EL (cell line): ENCODE results near the gene RGS6.
A peak's percentile ranks its signal among the peaks of the same experiment; 100 is the strongest.

ENCODE experiments used
- DNase-seq: peaks from one replicate; pipeline ENCODE4 v3.0.0-alpha.2; 2016

Gene RGS6

DNA sequence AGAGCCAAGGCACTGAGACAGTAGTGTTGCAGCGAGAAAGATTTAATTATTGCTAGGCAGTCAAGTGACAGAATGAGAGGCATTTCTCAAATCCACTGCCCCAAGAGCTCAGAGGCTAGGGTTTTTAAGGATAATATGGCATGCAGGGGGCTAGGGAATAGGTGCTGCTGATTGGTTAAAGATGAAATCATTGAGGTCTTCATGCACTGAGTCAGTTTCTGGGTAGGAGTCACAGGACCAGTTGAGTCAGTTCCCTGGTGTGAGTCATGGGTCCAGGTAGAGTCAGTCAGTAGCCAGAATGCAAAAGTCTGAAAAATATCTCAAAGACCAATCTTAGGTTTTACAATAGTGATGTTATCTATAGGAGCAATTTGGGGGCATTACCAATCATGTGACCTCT is 323.8 kb downstream of the RGS6 start:
- peak; percentile 16 for DNase-seq

DNA sequence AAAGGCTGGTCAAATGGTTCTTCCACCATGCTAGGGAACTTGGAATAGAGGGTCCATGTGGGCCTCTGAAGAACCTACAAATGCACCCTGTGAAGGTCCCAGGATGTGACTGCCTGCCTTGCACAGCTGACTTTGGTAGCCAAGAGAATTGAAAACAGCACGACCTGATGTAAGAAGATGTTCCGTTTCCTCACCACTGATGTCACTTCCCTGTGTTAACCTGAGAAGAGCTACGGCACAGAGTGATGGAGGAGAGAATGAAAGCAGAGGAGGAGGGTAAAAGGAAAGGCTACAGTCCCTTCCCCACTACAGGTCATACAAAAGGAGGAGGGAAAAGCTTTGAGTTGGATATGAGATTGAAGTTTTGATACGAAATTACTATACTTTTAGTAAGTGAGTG is 328.8 kb downstream of the RGS6 start:
- no peak for DNase-seq

DNA sequence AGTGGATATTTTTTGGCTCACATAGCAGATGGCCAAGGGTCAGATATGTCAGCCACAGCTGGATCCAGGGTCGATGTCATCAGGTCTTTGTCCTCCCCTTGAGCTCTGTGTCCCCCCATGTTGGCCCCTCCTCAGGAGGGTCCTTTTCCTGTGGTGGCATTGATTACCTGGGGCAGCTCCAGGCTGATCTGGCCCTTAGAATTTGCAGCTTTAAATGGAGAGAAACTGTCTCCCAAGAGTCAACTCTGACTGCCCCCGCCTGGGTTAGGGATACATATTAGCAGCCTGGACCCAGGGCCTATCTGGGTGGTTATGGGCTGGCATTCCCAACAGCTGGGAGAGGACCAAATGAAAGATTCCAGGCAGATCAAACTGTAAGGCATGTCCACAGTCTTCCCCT is 330.5 kb downstream of the RGS6 start:
- DNase-seq: no peak

DNA sequence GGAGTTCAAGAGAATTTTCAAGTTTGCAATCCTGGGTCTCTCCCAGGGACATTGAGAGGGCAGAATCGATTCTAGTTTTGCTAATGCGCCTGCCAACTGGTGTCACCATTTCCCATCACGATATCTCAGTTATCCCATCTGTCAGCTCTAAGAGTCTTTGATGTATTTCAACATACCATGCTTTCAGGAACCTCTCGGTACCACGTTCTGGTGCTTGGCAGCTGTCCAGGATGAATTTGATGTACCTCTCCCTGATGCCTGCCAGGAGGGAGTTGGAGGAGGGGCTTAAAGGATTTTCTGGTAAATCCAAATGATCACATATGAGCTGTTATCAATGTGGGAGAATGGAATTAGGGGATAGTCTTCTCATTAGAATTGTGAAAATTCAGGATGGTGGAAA is 332.5 kb downstream of the RGS6 start:
- no peak for DNase-seq

DNA sequence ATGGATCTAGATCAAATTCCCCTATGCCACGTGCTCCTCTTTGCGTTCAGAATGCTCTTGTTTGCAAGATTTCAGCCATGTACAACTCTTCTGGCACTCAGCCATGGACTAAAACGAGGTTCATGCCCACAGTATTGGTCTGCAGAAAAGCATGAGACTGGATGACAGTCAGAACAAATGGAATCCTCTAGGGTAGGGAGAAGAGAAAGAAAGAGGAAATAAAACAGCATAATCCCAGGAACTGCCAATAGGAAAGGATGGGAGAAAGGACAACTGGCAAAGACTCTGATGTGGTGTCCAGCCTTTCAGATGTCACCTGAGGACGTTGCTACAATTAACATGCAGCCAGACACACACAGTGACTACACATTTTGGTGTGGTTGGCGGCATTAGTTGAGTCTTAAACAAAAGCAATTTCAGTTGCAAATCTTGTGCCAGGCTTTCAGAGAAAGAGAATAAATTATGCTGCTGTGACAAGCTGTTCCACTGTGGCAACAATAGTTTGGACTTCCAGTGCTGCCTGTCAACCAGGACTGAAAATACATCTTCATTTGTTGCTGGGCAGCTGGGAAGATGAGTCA is 338.0 kb downstream of the RGS6 start:
- DNase-seq: no peak

DNA sequence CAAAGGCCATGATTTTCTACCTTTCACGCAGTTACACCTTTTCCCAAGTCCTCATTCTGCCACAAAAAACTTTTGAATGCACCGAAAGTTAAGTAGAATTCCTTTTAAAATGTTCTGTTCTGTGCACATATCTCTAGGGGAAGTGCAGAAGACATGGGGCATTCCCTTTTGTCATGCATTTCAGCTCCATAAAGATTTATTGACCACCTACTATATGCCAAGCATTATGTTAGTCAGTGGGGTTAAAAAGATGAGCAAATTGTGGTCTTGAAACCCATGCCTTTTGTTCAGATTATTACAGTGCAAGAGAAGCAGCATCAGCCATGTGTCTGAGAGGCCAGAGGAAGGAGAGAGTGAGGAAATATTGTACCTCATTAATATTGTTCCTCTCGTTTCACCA is 338.5 kb downstream of the RGS6 start:
- no peak for DNase-seq

DNA sequence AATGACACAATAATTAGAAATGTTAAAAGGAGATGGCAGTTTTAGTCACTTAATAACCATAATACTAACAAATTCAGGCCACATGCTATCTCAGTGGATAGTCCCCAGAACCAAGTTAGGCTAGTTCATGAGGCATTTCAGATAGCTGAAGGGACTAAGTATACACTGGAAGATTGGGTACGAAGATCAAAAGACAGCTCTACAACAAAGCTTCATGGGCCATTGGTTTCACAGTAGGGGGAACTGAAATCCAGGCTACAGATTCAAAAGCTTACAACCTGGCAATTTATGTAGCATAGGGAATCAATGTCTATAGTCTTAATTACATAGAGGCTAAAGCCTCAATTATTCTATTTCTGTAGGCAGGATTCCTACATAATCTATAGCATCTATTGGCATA is 343.0 kb downstream of the RGS6 start:
- no peak for DNase-seq

DNA sequence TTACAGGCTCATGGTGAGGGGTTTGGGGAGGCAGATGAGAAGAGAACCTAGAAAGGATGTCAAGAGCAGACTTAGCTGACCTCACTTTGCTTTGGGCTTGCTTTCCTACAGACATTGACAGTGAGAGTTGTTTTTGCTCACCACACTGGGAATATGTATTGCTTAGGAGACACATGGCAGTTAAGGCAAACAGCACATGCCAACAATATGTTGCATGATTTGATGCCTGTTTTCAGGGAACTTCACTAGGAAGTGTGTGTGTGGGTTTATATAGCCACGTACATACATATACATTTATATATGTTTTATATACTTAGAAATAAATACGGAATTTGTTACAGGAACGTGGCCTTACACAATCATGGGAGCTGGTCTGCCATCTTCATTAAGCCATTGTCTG is 346.1 kb downstream of the RGS6 start:
- DNase-seq: no peak

DNA sequence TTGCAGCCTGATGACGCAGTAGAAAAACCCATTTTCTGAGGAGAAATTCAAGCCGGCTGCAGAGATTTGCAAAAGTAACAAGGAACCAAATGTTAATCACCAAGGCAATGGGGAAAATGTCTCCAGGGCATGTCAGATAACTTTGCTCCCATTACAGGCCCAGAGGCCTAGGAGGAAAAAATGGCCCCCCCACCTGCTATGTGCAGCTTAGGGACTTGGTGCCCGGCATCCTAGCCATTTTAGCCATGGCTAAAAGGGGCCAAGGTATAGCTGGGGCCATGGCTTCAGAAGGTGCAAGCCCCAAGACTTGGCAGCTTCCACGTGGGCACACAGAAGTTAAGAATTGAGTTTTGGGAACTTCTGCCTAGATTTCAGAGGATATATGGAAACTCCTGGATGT is 351.9 kb downstream of the RGS6 start:
- DNase-seq: no peak

DNA sequence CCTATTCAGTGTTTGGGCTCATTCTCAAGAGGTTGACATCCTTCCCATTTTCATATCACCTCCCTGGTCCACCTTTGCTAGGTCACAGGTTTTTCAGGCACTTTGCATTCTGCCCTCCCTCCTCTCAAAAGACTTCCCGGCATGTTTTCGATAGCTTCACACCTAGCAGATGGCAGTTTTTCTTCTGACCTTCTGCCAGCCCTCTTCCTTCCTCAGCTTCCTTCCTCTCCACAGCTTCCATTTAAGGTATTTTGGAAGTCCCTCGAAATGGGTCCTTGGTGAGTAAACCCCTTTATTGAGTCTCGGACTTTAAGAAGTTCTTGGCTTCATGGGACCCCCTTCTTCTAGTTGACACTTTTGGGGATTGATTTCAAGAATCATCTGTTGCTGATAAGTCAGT is 358.0 kb downstream of the RGS6 start:
- no peak for DNase-seq

DNA sequence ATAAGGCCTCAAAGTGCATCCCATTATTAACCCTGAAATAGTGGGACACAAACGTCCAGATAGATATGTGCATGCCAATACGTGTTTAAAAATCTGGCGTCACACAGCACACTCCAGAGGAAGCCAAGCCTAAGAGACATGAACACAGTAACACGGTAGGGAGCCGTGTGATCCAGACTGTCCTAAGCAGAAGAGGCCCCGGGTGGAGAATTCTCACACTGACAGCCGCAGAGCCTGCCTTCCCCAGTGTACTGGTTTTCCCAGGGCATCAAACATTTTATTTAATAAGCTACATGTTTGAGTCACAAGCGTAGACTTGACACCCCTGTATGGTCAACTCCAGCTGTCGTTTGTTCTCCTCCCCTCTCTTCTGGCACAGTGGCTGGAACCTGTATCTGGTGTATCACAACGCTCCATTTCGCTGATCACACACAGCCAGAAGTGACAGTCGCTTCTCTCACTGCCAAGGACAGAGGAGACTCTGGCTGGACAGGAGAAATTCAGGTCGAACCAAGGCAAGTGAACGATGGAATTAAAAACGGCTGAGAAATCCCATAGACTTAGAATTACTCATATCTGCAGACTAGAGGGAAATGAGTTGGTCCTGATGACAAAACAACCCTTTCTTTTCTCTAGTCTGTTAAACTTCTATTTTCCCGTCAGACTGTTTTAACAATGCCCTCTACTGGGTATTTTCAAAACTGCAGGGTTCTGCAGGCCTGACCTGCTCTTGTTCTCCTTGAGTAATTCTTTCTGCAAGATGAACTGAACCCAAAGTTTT is 359.9 kb downstream of the RGS6 start:
- peak; percentile 63 for DNase-seq

DNA sequence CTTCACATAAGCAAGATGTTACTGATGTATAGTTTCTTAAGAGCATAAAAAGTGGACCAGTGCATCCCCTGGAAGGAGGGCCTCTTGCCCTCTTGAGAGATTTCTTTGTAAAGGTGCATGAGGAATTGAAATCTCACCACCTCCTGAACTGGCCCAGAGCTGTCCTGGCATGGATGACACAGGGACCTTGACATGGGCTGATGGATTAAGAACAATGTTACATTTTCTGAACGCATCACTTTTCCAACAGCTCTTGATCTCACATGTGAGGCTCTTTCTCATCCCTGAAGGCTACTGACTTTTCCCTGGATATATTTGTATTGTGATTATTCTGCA is 360.4 kb downstream of the RGS6 start:
- DNase-seq: no peak

DNA sequence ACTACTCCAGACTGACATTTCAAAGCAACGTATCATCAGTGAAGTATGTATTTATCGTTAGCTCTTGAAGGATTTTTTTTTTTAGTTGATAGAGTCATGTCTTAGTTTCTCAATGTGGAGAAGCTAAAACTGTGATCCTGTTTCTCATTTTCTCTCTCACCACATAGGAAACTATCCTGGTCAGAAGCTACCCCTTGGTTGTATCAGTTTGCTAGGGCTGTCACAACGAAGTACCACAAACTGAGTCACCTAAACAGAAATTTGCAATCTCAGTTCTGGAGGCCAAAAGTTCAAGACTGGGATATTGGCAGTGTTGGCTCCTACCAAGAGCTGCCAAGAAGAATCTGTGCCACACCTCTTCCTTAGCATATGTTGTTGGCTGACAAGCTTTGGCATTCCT is 369.1 kb downstream of the RGS6 start:
- DNase-seq: no peak

DNA sequence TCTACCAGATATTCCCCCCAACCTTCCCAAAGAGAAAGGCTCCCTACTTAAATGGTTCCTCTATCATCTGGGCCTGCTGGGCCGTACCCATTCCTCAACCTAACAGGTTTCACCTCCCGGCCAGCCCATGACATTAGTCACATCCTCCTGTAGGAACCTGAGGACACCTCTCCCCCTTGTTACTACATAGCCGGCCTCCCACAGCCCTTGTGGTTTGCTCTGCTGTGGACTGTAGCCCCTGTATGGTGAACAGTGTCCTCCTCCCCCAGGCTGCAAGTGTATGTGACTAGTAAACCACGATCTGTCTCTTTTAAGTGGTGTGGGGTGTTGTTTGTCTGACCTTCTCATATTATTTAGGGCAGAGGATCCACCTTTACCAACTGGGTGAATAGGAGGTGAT is 371.7 kb downstream of the RGS6 start:
- DNase-seq: no peak

DNA sequence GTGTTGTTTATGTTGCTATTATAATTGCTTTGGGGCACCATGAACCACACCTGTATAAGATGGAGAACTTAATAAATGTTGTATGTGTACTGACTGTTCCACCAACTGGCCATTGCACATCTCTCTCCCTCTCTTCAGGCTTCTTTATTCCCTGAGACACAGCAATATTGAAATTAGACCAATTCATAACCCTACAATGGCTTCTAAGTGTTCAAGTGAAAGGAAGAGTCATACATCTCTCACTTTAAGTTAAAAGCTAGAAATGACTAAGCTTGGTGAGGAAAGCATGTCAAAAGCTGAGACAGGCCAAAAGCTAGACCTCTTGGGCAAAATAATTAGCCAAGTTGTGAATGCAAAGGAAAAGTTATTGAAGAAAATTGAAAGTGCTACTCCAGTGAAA is 373.3 kb downstream of the RGS6 start:
- DNase-seq: no peak

DNA sequence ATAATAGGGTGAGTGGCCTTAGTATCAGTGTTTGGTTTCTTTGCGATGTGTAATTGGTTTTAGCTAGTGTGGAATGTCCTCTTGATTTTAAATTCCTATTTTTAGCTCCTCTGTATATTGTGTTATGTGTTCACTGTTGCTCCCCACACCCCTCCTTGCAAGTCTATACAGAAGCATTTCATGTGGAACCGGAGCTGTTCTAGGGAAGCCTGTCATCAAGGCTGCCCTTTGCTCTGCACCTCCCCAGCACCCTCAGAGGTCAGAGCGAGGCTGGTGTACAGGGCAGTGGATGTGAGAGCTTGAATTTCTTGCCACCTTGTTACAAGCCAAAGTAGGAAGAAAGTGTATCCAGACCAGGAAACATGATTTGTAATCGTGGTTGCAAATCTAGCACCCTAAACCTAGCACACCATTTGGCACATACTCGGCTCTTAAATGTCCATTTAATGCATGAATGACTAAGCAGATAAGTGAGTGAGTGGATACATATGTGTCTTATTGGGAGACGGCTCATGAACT is 376.8 kb downstream of the RGS6 start:
- no peak for DNase-seq

DNA sequence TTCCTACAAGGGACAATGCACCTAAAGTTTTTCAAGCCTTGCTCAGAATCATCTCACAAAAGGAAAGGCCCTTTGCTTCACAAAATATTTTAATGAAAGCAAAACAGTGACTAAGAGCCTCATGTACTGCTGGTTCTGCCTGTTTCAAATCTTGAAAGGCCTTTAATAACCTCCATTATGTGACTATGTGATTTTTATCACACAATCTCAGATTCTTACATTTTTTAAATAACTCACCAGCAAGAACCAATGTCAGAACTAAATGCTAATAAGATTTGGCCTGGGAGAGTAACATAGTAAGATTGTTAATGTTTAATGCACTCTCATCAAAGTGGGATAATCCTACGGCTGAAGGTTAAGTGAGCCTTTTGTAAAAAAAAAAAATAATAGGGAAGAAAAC is 378.9 kb downstream of the RGS6 start:
- DNase-seq: no peak

DNA sequence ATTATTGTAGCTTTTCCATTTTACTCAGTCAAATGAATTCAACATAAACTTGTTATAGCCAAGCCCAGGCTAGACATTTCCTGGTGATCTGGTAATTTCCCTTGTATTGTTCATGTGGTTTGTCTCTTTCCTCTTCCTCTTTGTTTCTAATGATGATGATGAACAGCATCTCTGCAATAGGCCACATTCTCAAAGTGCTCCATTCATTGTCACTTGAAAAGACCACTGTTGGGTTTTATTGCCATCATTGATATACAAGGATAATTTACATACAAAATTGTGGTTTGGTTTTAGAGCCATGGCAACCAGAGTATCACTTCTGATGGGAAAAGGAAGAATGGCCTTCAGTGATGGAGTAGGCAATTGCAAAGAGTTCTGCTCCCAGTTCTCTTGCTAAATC is 379.3 kb downstream of the RGS6 start:
- DNase-seq: no peak

DNA sequence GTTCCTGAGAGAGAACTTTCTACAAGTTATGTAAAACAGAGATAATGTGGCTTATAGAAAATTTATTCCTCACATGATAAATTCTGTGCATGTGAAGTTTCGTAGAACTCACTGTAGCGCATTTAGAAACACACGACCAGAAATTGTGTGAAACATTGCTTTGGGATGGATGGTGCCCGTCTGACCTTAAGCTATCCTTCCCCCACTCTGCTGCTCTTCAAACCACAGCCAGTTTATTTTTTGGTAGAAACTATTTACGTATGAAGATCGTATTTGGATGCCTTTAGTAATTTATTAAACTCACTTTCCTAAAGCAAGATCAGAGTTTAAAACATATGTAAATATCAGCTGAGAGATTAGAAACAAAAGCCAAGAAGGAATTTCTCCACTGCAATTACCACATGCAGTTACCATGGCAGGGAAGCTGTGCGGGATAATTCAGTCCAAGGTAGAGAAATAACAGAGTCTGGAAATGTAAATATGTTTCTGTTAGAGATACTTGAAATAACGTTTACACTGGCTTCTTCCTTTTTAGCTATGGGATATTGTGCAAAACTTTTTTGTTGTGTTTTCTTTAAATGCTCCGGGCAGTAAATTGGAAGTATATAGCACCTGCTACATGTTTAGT is 382.7 kb downstream of the RGS6 start:
- DNase-seq: no peak

DNA sequence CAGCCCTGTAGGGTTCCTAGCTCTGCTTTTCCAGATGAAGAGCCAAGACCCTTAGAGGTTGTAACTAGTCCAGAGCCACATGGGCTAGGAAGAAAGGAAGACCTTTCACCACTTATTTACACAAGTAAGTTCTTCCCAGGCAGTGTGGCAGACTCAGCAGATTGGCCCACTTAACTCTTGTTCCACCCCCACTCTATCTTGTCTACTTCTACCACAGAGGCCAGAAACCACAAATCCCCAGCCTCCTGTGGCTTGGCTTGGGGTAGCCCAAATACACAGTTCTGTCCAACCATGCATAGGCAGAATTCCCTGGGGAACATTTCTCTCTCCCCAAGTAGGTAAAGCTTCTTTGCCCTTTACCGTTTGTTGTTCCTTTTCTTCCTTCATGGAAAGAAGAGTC is 383.5 kb downstream of the RGS6 start:
- no peak for DNase-seq

DNA sequence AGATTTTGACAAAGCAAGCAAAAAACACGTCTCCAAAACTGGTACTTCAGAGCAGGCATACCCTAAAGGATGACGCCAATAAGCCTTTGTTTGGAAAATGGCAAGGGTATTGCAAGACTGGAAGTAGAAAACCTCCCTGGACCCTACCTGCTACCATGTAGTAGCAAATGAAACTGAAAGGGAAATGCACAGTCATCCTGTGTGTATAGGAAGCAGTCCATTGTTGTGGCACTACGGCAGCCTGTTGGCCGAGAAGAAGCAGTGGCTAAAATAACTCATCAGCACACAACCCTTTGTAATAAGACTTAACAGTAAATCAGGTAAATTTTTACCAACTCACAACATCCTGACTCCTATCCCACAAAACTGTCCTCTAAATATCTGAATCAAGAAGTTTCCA is 386.4 kb downstream of the RGS6 start:
- DNase-seq: peak; percentile 21

DNA sequence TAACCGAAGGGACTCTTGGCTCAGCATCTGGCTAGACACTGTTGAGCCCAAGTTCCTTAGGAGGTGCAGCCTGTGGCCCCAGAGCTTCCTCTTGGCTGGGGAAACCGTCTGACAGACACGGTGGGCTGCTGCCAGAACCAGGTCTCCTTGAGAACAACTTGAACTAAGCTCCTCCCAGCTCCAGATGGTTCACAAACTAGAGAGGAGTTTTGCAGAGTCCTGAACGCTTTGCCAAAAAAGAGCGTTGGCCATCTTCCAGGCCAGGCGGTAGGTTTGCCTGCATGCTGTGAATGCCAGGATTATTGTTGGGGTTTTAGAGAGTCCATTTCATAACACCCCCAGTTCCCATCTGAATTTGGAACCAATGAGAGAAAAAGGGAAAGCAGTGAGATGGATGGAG is 399.8 kb downstream of the RGS6 start:
- no peak for DNase-seq

DNA sequence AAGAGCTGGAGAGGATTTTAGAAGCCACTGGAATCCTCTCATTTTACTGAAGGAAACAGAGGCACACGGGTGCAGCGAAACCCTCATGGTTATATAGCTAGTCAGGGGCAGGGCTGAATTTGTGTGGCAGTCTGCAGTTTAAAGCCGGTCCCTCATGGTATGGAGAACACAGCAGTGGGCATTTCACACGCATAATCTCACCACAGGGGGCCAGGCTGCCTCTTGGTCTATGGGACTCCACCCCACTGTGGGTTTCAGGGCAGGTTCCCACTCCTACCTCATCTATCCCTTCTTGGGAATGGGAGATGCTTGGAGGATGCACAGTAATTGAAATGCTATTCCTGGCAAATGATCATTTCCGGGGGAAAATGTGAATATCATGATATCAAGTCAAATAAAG is 400.6 kb downstream of the RGS6 start:
- DNase-seq: no peak

DNA sequence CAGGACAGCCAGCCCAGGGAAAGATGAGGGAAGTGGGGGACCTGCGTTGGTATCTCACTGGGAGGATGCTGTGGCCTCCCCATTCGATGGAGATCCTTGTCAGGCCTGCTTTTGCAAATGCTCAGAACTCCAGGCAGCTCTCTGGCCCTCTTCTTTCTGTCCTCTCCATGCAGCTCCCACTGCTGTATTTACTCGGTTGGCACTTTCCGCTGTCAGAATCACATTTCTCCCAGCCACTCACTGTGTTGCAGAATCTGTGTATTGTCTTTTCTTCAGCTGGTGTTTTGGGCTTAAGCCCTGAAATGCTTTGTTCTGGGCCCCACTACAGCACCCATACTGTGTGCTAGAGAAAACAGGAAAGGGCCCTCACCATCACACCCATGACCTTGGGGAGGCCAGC is 401.1 kb downstream of the RGS6 start:
- DNase-seq: no peak
